IPS-NIHi7 (cell line): ENCODE measurements around the gene BCO2.

Experiments
- DNase-seq: peaks from one replicate; pipeline ENCODE4 v3.0.0; 2012; ENCODE audit warnings: mixed read lengths; ENCODE audit errors: extremely low spot score

Gene BCO2

DNA sequence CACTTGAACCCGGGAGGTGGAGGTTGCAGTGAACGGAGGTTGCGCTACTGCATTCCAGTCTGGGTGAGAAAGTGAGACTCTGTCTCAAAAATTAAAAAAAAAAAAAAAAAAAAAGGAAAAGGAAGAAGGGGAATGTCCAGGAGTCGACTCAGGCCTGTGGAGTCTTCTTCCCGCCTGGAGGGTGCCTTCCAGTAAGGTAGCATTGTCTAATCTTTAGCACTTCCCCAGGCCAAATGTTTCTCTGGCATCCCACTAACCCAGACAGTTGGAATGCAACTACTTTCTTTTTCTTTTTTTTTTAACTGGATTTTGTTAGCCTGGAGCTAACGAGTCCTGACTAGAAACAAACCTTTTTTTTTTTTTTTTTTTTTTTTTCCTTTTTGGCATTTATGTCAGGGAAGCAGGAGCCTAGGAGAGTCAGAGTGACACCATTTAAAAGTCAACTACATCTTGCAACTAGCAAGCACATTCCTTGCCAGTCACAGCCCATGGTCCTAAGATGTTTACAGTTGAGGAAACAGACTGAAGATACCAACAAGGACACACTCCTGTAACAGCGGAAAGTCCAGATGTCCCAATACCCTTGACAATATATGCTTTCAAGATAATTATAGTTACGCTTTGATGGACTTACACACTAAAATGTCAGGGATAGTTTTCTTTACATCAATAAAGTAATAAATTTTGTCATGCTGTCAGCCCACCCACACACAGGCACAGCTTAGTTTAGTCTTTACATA lies 74.7 kb downstream of the BCO2 start:
- DNase-seq = no peak

- no peak for DNase-seq
These were observed 78.4 kb downstream of the BCO2 start for GRCh38 chr11:112253605-112254242.

DNA sequence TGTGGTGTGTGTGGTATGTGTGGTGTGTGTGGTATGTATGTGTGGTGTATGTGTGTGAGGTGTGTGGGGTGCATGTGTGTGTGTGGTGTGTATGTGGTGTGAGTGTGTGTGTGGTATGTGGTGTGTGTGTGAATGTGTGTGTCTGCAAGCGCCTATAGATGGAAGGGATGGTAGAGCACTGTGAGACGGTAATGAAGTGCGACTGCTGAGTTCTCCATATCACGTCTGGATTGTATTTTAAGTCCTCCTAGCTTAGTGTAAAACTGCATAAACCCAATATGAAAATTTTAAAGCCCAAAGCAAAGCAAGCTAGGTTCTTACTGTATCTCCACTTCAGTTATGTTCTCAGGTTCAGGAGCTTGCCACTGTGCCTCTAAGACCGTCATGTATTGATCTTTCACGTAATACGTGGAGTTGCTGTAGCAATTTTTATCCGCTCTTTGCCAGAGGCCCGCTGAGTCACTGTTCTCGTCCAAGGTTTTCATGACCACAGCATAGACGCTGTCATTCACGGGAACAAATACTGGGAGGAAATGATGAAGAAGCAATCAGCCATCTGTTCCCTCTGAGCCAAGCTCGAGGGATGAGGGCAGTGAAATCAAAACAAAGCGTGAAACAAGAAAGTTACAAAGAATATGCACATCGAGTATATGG lies 79.9 kb downstream of the BCO2 start:
- DNase-seq = no peak

- no peak for DNase-seq
These were observed 85.2 kb downstream of the BCO2 start, which contains the start of gene PLET1 for GRCh38 chr11:112260490-112260889. PLET1 (minus strand) TSS chr11:112260860; CDS start chr11:112260589, 271 bp downstream.

GRCh38 chr11:112265659-112266409 lies 90.5 kb downstream of the BCO2 start:
- no peak for DNase-seq

DNA sequence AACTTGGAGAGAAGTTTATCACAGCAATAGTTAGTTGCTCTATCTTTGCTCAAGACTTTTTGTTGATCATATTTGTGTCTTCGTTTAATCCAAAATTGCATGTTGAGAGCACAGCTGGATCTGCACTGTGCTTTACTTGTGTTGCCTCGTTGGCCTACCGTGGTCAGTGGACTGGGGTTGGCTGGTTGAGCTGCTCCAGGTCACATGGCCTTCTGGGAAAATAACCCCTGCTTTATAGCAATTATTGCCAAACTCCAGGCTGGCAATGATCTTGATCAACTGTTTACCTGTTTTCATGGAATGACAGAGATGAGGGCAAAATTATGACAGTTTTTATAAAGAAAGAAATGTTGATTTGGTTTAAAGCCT lies 91.1 kb downstream of the BCO2 start:
- DNase-seq = no peak

GRCh38 chr11:112267188-112267591 lies 91.9 kb downstream of the BCO2 start:
- DNase-seq = no peak

GRCh38 chr11:112268406-112268805 lies 93.1 kb downstream of the BCO2 start:
- no peak for DNase-seq
